ENCODE data around the gene NEK1. TPM values are rescaled to one million over a fixed set of nuclear protein-coding genes. Genes with fewer than 3 reads are reported as not detected.
A peak's percentile ranks its signal among the peaks of the same experiment; 100 is the strongest.

The NEK1 gene
- polyA plus RNA-seq, 1 donor (not counting 4 experiments of a cell fraction or from before 2014, with no cell fraction given) = 7.8 TPM

DNA sequence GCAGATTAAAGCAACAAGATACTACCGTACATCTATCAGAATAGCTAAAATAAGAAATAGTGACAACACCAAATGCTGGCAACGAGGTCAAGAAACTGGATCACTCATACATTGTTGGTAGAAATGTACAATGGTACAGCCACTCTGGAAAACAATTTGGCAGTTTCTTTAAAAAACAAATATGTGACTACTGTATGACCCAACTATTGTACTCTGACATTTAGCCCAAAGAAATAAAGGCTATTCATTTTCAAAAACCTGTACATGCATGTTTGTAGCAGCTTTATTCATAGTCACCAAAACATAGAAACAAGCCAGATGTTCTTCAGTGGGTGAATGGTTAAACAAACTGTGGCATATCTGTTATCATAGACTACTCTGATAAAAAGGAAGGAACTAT lies 16.2 kb upstream of the NEK1 start:
- peaks cover 62% of the 10 kb centered on the region for H3K79me2 ChIP-seq (ENCODE audit: control insufficient read depth, insufficient read depth, low read length)
- H3K9me3 ChIP-seq (ENCODE audit: control insufficient read depth, low read depth, low read length) = no peaks in the 10 kb centered on the region
- no peaks in the 10 kb centered on the region for H3K27me3 ChIP-seq (ENCODE audit: control insufficient read depth, extremely low read depth, insufficient read depth, low read length)
- dilution Hi-C loops (cut with MboI; ENCODE audit: extremely low pct_ligation_motif_present, low sequenced_read_pairs) = no loop called here
- no peak overlapping the region for H3K9ac ChIP-seq (ENCODE audit: control insufficient read depth, extremely low read depth, insufficient read depth, low read length)
- H3K27ac ChIP-seq (ENCODE audit: control insufficient read depth, insufficient read depth, low read length) = no peak overlapping the region
- H4K20me1 ChIP-seq (ENCODE audit: control insufficient read depth, extremely low read depth, insufficient read depth, low read length) = peaks cover 8% of the 10 kb centered on the region
- H3K4me3 ChIP-seq (ENCODE audit: control insufficient read depth in 2 of 3, extremely low read depth in 1 of 3, insufficient read depth in 2 of 3, low read depth in 1 of 3, low read length in 3 of 3) = no peak overlapping the region
- no peaks in the 10 kb centered on the region for H3K9me1 ChIP-seq (ENCODE audit: control insufficient read depth, extremely low read depth, insufficient read depth, low read length)
- H3K4me1 ChIP-seq (ENCODE audit: control insufficient read depth, extremely low read depth, insufficient read depth, low read length) = peaks cover 8% of the 10 kb centered on the region
- no peak overlapping the region for H2AFZ ChIP-seq (ENCODE audit: control insufficient read depth, low read length)
- no peak for FAIRE-seq
- H3K36me3 ChIP-seq (ENCODE audit: control insufficient read depth in 2 of 2, extremely low read depth in 1 of 2, insufficient read depth in 2 of 2, low read length in 2 of 2) = no peaks in the 10 kb centered on the region
- no peak overlapping the region for H3K4me2 ChIP-seq (ENCODE audit: control insufficient read depth, extremely low read depth, insufficient read depth, low read depth, low read length)
- no peak for DNase-seq (ENCODE audit: low read depth, low spot score)
- TF ChIP-seq, protein P1, sequence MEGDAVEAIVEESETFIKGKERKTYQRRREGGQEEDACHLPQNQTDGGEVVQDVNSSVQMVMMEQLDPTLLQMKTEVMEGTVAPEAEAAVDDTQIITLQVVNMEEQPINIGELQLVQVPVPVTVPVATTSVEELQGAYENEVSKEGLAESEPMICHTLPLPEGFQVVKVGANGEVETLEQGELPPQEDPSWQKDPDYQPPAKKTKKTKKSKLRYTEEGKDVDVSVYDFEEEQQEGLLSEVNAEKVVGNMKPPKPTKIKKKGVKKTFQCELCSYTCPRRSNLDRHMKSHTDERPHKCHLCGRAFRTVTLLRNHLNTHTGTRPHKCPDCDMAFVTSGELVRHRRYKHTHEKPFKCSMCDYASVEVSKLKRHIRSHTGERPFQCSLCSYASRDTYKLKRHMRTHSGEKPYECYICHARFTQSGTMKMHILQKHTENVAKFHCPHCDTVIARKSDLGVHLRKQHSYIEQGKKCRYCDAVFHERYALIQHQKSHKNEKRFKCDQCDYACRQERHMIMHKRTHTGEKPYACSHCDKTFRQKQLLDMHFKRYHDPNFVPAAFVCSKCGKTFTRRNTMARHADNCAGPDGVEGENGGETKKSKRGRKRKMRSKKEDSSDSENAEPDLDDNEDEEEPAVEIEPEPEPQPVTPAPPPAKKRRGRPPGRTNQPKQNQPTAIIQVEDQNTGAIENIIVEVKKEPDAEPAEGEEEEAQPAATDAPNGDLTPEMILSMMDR (optimal IDR thresholded peaks at IDR 0.05 in 1 of 3, IDR thresholded peaks at IDR 0.05 in 1 of 3, conservative IDR thresholded peaks at IDR 0.05 in 1 of 3; ENCODE audit: extremely low read depth in 1 of 3, insufficient read depth in 2 of 3, low read length in 3 of 3) = no peak
- no peak for TF ChIP-seq EZH2 (IDR thresholded peaks at IDR 0.05; ENCODE audit: low read length)

DNA sequence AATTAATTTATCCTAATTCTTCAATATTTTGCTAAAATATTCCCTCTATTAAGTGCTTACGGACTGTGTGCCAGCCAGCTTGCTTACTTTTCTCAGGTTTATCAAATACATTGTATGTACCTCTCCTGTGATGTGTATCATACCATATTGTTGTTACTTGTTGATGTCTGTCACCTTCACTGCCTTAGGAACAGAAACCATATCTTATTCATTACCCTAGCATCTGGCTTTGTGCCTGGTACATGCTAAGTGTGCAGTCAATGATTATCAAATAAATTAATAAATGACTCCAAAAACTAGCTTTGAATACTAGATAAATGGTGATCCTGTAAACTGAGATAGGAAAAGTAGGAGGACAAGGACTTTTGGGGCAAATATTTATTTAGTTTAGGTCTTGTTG lies 14.9 kb upstream of the NEK1 start:
- no peak overlapping the region for H3K9ac ChIP-seq (ENCODE audit: control insufficient read depth, extremely low read depth, insufficient read depth, low read length)
- DNase-seq (ENCODE audit: low read depth, low spot score) (no peak), FAIRE-seq (peak; percentile 23)
- H3K27me3 ChIP-seq (ENCODE audit: control insufficient read depth, extremely low read depth, insufficient read depth, low read length) = no peaks in the 10 kb centered on the region
- no peaks in the 10 kb centered on the region for H3K9me1 ChIP-seq (ENCODE audit: control insufficient read depth, extremely low read depth, insufficient read depth, low read length)
- no peak overlapping the region for H3K4me2 ChIP-seq (ENCODE audit: control insufficient read depth, extremely low read depth, insufficient read depth, low read depth, low read length)
- H4K20me1 ChIP-seq (ENCODE audit: control insufficient read depth, extremely low read depth, insufficient read depth, low read length) = peaks cover 8% of the 10 kb centered on the region
- no peak overlapping the region for H3K27ac ChIP-seq (ENCODE audit: control insufficient read depth, insufficient read depth, low read length)
- H3K36me3 ChIP-seq (ENCODE audit: control insufficient read depth in 2 of 2, extremely low read depth in 1 of 2, insufficient read depth in 2 of 2, low read length in 2 of 2) = no peaks in the 10 kb centered on the region
- peaks cover 71% of the 10 kb centered on the region for H3K79me2 ChIP-seq (ENCODE audit: control insufficient read depth, insufficient read depth, low read length)
- no peaks in the 10 kb centered on the region for H3K9me3 ChIP-seq (ENCODE audit: control insufficient read depth, low read depth, low read length)
- no peak for TF ChIP-seq EZH2 (IDR thresholded peaks at IDR 0.05; ENCODE audit: low read length)
- TF ChIP-seq, protein P1 (optimal IDR thresholded peaks at IDR 0.05 in 1 of 3, IDR thresholded peaks at IDR 0.05 in 1 of 3, conservative IDR thresholded peaks at IDR 0.05 in 1 of 3; ENCODE audit: extremely low read depth in 1 of 3, insufficient read depth in 2 of 3, low read length in 3 of 3) = no peak
- H3K4me3 ChIP-seq (ENCODE audit: control insufficient read depth in 2 of 3, extremely low read depth in 1 of 3, insufficient read depth in 2 of 3, low read depth in 1 of 3, low read length in 3 of 3) = no peak overlapping the region
- dilution Hi-C loops (cut with MboI; ENCODE audit: extremely low pct_ligation_motif_present, low sequenced_read_pairs) = no loop called here
- no peak overlapping the region for H2AFZ ChIP-seq (ENCODE audit: control insufficient read depth, low read length)
- peaks cover 11% of the 10 kb centered on the region for H3K4me1 ChIP-seq (ENCODE audit: control insufficient read depth, extremely low read depth, insufficient read depth, low read length)

Data from keratinocyte (primary cell).